COLO829 (cell line): Measurements from ENCODE around the gene HOXA11.

Source experiments
- DNase-seq: peaks from one replicate; pipeline ENCODE4 v3.0.0; 2012; ENCODE audit warnings: low spot score

The HOXA11 gene

DNA sequence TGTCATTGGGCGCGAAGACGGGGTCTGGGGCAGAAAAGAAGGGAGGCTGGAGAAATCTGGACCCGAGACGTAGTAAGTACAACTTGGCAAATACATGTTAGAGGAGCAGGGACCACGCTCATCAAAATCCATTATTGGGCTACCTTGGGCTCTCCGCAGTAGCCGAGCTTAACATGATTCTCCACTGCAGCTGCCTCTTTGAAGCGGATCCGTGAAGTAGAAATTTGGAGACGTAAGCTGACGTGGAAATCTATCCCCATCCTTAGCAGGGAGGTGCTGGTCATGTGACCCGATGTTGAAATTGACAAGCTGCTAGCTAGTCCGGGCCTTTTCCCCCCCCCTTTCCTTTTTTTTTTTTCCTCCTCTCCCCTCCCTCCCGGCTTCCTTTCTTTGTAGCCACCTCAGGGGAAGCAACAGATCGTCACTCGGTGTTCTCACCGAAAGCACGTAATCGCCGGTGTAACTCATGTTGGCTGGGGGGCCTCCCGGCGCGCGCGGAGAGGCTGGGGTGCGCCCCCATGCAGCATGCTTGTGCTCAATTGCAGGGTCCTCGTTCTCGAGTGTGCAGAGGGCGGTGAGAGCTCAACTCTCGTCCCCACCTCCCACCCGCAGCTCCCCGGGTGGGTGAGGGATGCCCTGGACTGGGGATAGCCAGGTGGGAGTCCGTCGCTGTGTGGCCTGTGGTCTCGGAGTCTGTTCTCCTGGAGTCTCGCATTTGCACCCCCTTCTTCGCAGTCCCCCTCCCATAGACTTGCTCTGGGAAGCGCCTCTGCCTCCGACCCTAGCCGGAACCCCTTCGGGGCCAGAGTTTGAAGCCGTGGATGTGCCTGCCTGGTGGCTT is at the start of gene HOXA11:
HOXA11 (minus strand) TSS at position 220 of the 841 bp plus-strand sequence; CDS start at position 132, 88 bp downstream.
- no peak for DNase-seq

DNA sequence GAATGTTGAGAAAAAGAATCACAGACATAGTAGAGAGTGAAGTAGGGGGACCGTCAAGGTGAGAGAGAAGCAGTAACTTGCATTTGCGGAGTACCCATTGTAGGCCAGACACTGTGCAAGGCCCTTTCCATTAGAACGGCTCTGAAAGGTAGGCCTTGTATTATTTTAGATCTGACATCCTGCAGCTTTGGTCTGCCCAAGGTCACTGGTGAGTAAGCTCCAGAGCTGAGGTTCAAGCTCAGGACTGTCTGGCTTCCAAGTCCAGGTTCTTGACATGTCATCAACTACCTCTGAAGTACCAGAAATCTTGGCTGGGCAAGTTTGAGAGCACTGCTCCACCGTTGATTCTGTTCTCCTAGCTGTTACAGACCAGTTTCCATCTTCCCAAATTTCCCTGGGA is 44.4 kb upstream of the HOXA11 start:
- DNase-seq = no peak

- no peak for DNase-seq
Measured at GRCh38 chr7:27224983-27225934, 40.2 kb upstream of the HOXA11 start.

DNA sequence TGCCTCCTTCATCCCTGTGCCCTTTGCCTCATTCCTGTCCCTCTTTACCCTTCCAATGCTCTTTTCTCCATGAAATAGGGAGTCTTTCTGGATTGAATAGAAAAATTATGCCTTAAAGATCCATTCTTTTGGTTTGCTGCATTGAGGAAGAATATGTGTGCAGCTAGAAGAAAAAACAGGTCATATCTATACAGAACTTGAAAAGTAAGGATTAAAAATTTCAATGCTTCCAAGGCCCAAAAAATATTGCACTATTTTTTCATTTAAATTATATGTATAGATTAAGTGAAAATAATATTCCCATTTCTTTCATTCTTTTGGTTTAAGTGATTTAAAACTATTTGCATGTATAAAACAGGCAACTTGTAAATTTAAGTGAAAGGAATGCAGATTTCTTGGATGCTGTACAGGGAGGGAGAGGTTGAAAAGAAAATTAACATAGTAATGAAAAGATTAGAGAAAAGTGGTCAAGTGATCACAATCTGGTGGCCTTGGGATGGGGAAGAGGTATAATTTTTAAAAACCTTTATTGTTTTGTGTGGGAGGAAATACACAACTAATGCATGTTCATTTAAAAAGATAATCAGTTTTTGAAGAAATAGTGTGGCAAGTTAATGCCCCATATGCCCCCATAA is 39.0 kb upstream of the HOXA11 start:
- no peak for DNase-seq

DNA sequence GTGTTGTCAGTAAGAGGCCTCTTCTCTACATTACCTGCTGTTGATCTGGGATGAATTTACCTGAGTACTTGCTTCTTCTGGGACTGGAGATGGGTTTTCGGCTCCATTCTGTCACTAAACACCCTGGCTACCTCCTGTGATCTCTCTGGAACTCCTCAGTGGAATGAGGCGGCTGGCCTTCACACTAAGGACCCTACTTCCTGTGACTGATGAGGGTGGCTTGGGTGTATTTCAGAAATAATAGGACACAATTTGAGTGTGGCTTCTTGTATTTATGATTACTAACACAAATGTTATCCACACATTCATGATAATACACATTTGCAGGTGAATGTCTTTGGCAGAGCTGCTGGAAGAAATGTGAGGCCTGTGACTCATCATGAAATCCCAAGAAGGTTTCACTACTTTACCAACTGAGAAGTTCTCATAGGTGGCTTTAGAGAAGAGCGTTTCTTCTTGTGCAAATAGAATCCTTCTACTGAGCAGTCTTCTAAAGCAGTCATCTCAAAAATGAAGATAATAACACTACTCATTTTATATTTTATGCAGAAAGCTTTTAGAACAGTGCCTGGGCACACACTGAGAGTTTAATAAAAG is 36.3 kb upstream of the HOXA11 start:
- DNase-seq = no peak

DNA sequence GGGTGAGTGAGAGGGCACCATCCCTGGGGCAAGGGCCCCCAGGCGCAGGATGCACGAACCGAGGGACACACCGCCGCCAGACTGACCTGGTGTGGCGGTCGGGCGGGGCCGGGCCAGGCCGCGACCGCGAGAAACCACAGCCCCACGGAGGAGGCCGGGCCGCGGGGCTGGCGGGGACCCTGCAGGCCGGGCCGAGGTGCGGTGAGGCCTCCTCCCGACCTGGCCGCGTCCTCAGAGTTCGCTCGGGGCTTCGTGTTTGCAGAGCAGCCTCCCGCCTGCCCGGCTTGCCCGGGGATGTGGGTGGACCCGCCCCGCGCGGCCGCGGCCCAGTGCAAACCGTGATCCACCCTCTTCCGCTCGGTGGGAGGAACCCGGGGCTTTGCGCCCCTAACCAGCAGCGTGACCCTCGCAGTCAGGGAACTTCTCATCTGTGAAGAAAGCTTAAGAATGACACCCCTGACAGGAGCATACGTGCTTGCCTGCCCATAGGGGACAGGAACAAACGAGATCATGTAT is 35.5 kb upstream of the HOXA11 start:
- no peak for DNase-seq

DNA sequence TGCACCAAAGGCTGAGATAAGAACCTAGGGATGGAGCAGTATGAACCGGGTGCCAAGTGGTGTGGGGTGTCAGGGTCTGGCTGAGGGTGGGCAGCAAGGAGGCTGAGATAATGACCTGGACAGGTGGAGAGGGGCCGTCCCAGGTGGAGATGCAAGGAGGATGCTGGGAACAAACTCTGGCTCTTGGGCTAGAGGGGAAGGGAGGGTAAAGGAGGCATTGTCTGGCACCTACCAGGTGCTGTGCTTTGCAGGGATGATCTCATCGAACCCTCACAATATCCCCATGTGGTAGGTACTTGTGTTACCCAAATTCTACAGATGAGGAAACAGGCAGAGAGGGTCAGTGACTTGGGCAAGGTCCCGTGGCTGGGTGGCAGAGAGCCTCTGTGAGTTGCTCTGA is 34.8 kb upstream of the HOXA11 start:
- no peak for DNase-seq

DNA sequence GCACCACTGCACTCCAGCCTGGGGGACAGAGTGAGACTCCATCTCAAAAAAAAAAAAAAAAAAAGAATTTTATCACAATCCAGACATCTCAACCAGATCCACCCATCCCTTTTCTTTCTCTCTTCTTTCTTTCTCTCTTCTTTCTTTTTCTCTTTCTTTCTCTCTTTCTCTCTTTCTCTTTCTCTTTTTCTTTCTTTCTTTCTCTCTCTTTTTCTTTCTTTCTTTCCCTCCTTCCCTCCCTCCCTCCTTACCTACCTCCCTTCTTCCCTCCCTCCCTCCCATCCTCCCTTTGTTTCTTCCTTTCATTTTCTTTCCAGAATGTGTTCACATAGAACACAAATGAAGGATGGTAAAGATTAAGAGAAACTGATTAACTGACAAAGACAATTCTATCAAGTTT is 32.9 kb upstream of the HOXA11 start:
- no peak for DNase-seq

DNA sequence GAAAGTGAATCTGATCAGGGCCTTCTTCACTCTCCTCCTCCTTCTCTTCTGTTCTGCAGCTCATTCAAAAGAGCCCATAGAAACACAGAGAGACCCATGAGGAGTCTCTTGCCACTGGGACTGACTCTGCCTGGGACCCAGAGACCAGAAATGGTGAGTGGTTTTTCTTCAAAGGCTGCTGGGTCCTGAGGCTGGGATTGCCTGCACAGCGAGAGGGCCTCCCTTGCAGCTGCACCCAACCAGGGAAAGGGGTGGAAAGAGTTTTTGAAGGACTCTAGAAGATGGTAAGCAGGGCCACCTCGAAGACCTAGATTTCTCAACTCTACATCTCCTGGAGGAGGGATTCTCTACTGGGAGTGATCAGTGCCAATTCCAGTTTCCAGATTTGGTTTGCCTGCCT is 30.3 kb upstream of the HOXA11 start:
- no peak for DNase-seq

DNA sequence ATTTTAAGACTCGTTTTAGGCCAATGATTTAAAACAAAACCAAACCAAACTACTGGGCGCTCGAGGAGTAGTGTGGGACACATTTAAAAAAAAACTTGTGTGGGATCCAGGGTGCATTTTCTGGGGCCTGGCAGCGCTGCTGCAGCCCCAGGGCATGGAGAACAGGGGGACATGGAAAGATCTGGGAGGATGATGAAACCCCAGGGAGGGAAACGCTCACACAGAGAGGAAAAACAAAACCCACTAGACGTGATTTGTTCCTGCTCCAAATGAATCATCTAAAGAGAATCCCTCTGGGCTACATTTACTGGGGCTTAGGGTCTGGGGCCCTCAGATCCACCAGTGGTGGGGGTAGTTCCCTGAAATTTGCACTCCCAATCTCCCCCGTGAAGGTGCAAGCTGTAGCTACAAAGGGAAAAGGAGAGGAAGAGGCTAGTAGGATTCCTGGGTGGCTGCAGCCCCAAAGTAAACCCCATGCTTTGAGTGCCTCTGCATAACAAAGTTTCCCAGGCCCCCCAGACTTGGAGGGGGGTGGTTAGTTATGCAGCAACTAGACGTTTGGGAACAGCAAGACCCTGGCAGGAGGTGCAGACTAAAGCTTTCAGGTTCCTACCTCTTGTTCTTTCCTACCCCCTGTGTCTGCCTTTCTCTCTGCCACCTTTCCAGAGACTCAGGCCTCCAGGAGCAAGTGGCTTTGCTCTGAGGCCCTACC is 29.4 kb upstream of the HOXA11 start:
- DNase-seq = no peak

GRCh38 chr7:27213433-27214238 is 28.6 kb upstream of the HOXA11 start:
- no peak for DNase-seq

DNA sequence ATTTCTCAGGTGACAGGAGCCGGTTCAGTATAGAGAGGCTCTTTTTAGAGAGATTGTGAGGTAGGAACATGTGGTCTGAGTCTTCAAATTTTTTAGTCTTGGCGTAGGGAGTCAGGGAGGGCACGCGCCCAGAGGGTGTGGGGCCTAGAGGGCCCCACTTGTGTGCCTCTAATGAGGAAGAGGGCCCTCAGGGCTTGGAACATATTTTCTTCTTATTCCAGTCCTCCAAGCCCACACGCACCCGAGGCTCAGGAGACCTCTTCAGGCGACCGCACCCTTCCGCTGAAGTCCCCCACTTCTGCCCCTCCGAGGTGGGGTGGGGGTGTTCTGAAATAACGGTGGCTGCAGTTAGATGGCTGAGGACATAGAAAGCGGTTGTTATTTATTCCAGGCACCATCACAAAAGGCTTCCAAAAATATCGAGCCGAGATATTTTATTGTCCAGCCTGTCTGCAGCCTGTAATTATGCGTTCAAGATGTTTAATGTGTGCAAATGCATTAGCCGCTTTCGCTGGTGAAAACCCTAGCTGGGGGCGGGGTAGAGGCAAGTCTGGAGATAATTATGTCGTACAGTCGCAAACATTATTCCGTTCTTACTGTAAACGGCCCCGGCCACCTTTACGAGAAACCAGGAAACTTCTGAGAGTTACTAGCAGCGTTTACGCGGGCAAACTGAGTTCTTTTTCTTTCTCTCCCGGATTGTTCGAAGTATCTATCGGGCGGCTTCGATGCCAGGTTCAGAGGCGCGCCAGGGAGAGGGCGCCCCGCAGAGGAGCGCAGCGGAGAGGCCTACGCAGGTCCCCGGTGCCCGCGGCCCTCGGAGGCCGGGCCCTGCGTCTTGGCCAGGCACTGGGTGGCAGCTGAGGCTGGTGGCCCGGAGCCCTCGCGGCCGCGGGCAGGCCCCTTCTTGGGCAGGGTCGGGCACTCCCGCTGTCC is 27.7 kb upstream of the HOXA11 start:
- no peak for DNase-seq

DNA sequence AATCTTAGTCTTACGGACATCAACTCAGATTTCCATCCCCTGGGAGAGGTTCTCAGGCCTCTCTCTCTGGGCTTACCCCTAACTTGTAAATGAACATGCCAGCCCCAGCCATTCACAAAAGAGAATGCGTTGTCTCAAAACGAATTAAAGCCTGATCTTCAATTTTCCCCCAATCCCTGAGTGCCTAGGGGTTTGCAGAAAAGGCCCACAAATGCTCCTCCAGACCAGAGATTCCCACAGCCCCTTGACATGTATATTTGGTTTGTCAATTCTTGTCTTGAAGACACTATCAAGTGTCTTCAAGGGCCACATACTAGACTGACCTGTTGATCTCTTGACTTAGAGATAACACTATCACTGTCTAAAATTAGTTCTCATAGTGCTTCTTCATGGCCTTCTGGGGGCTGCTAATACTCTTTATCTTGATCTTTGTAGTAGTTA is 26.8 kb upstream of the HOXA11 start:
- DNase-seq = no peak

DNA sequence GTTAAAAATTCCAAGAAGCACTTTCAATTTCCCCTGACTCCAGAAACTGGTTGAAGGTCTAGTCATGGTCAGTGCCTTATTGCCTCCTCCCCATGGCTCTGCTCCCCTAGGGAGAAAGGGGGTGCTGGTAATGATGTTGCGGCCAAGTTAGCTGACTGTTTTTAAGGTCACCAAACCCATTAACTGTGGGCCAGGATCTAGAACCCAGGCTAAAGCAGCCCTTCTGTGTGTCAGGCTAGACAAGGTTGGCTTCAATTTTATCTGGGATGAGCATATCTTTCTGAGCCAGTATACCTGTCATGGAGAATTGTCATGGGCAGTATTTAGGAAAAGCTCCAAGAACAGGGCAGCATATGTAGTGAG is 26.0 kb upstream of the HOXA11 start:
- DNase-seq = no peak

DNA sequence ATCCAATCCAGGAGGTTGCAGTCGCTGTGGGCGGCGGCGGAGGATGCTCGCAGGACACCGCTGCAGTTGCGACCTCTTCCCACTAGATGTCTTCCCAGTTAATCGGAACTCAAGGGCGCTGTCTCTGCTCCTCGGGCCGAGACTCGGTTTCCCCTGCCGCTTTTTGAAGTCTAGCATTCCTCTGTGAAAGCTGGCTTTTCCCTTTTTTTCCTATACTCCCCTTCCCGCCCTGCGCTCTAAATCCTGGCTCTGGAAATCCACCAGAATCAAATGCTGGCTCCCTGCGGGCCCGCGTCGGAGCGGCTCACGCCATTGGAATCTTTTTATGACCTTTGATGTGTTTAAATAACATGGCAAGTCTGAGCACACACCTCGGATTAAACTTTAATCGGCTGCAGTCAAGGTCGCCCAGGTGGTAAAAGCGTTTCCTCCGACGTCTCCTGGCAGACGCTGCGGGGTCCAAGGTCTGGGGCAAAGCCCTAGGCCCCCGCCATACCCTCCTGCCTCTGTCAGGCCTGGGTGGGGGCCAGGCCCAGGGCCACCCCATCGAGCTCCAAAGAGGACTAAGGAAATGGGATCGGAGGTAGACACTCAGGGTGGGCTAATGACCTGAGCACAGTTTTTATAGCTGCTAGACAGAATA is 25.5 kb upstream of the HOXA11 start:
- DNase-seq = peak; percentile 37

- DNase-seq = no peak
Measured at GRCh38 chr7:27209933-27210440, 25.0 kb upstream of the HOXA11 start.

DNA sequence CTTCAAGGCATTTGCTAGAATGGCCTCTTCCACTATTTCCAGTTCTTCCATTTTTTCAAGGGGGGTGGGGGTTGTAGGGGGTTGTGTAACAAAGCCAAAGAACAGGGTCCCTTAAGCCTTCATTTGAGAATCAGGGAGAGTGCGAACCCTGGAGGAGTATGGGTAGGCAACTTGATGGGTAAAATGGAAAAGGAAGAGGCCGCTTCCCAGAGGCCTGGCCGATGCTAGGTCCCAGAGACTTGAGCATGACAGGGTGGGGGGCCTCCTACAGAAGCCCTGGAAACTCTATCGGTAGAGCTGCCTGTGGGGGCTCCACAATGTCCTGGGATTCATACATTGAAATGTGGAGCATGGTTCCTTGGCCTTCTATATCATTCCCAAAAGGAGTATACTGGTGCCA is 24.0 kb upstream of the HOXA11 start:
- no peak for DNase-seq

- DNase-seq = no peak
Measured at GRCh38 chr7:27207348-27207985, 22.4 kb upstream of the HOXA11 start.
